ENCODE data around the gene SERBP1. TPM values are rescaled to one million over a fixed set of nuclear protein-coding genes. Genes with fewer than 3 reads are reported as not detected.

Gene SERBP1
- total RNA-seq, 1 donor from 2014 or later: 135 TPM

DNA sequence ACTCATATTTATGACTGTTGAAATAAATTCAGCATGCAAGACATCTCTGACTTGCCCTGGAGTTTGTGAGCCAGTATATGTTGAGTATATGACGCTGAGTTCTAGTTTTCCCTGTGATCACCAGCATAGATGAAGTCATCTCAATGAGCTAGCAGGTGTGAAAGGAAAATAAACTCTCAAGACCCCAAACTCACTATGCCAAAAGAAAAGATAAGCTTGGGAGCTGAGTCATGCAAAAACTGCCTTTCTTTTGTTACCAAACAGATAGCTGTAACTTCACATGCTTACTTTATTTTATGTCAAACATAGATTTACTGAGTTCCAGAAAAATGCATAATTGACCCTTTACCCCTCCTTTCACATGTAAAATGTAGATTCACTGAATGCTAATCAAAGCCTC is 52.9 kb downstream of the SERBP1 start:
- H3K27ac ChIP-seq: no peak overlapping the region
- H3K4me1 ChIP-seq: no peaks in the 10 kb centered on the region
- no peaks in the 10 kb centered on the region for H3K9me3 ChIP-seq
- TF ChIP-seq, protein P1, sequence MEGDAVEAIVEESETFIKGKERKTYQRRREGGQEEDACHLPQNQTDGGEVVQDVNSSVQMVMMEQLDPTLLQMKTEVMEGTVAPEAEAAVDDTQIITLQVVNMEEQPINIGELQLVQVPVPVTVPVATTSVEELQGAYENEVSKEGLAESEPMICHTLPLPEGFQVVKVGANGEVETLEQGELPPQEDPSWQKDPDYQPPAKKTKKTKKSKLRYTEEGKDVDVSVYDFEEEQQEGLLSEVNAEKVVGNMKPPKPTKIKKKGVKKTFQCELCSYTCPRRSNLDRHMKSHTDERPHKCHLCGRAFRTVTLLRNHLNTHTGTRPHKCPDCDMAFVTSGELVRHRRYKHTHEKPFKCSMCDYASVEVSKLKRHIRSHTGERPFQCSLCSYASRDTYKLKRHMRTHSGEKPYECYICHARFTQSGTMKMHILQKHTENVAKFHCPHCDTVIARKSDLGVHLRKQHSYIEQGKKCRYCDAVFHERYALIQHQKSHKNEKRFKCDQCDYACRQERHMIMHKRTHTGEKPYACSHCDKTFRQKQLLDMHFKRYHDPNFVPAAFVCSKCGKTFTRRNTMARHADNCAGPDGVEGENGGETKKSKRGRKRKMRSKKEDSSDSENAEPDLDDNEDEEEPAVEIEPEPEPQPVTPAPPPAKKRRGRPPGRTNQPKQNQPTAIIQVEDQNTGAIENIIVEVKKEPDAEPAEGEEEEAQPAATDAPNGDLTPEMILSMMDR (IDR thresholded peaks at IDR 0.05): no peak
- H3K4me3 ChIP-seq: no peak overlapping the region
- no peak for ATAC-seq
- no peaks in the 10 kb centered on the region for H3K36me3 ChIP-seq
- no peak for DNase-seq
- H3K27me3 ChIP-seq (ENCODE audit: low read depth): no peaks in the 10 kb centered on the region
- intact Hi-C loops (cut with DNase I): no loop called here

DNA sequence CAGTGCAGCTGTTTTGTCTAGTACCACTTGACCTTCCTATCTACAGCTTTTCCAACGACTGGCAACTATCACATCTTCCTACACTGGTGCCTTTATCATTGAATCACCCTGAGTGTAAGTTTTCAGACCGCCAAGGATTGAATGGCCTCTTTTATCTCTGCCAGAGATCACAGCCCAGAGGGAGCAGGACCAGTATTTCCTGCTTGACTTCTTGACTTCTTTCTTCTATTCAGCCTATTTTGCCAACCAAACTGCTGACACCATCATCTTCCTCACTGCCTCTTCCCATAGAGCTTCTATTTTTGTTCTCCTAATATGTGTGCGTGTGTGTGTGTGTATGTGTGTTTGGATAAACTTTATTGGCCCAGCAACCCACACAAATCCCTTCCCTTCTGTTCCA is 53.8 kb downstream of the SERBP1 start:
- Histone ChIP-seq H3K4me1 (no peaks in the 10 kb centered on the region), H3K27me3 (ENCODE audit: low read depth) (no peaks in the 10 kb centered on the region), H3K36me3 (no peaks in the 10 kb centered on the region), H3K9me3 (no peaks in the 10 kb centered on the region), H3K27ac (no peak overlapping the region), H3K4me3 (no peak overlapping the region)
- no peak for DNase-seq
- intact Hi-C loops (cut with DNase I): no loop called here
- ATAC-seq: no peak
- TF ChIP-seq, protein P1 (IDR thresholded peaks at IDR 0.05): no peak

DNA sequence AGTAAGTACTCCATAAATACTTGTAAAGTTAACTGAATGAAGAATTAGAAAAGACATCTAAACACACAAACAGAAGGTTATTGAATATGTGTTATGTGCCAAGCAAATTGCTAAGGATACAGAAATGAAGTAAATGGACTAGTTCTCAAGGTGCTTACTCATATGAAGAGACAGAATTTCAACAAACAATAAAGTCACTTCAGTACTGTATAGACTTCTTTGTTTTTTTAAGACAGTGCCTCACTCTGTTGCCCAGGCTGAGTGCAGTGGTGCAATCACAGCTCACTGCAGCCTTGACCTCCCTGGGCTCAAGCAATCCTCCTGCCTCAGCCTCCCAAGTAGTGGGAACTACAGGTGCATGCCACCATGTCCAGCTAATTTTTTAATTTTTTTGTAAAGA is 57.3 kb downstream of the SERBP1 start:
- Histone ChIP-seq H3K27me3 (ENCODE audit: low read depth) (no peaks in the 10 kb centered on the region), H3K4me1 (no peaks in the 10 kb centered on the region), H3K9me3 (no peaks in the 10 kb centered on the region), H3K36me3 (no peaks in the 10 kb centered on the region), H3K27ac (no peak overlapping the region), H3K4me3 (no peak overlapping the region)
- intact Hi-C loops (cut with DNase I): no loop called here
- TF ChIP-seq, protein P1 (IDR thresholded peaks at IDR 0.05): no peak
- ATAC-seq (no peak), DNase-seq (no peak)

DNA sequence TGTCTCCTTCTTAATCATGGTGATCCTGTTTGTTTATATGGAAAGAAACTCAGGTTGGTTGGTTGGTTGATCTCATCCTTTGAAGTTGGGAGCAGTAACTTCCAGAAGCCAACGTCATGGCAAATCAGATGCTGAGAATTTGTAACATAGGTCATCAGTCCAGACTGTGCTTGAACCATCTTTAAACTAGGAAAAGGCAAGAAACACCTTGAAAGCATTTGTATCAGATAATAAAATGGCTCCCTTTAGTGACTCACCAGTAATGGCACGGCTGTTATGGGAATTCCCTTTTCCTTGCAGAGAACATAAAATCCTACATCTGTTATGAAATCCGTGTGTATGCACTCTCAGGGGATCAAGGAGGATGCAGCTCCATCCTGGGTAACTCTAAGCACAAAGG is 58.1 kb downstream of the SERBP1 start:
- intact Hi-C loops (cut with DNase I): no loop called here
- DNase-seq: no peak
- H3K27ac ChIP-seq: no peak overlapping the region
- no peaks in the 10 kb centered on the region for H3K4me1 ChIP-seq
- TF ChIP-seq, protein P1 (IDR thresholded peaks at IDR 0.05): no peak
- H3K9me3 ChIP-seq: no peaks in the 10 kb centered on the region
- no peaks in the 10 kb centered on the region for H3K36me3 ChIP-seq
- no peaks in the 10 kb centered on the region for H3K27me3 ChIP-seq (ENCODE audit: low read depth)
- H3K4me3 ChIP-seq: no peak overlapping the region
- ATAC-seq: no peak

DNA sequence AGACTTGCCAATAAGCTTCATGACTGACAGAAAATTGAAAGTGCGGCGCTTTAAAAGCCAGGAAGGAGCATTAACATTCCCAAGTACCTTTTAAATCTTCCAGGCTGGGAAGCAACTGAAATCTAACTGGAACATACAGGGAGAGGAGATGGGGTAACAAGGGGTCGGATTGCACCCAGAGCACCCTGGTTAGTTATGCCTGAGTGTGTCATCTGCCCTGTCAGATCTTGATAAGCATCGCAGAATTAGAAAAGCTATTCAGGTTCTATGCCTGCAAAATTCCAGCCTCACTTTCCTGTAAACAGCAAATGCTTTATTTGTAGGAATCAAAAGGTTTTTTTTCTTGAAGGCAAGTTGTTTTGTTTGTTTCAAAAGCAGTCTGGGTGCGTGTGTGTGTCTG is 58.5 kb downstream of the SERBP1 start:
- Histone ChIP-seq H3K4me1 (no peaks in the 10 kb centered on the region), H3K4me3 (no peak overlapping the region), H3K27ac (no peak overlapping the region), H3K9me3 (no peaks in the 10 kb centered on the region), H3K27me3 (ENCODE audit: low read depth) (no peaks in the 10 kb centered on the region), H3K36me3 (no peaks in the 10 kb centered on the region)
- intact Hi-C loops (cut with DNase I): no loop called here
- ATAC-seq (no peak), DNase-seq (no peak)
- TF ChIP-seq, protein P1 (IDR thresholded peaks at IDR 0.05): no peak

DNA sequence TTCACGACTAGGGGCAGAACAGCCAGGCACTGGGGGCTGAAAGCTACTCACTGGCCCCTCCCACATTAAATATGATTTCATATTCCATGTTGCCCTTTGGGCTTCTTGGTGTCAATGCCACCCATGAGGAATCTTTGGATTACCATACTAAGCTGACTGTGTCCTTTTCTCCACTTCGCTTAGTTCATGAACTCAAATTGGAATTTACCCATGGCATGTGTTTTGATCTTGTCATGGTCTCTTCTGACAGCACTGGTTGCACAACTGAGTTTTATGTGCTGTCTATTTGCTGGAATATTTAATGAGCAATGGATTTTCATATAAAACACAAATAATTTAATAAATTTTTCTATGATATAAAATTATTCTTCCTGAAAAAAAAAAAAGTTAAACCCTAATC is 59.2 kb downstream of the SERBP1 start:
- H3K36me3 ChIP-seq: no peaks in the 10 kb centered on the region
- H3K4me3 ChIP-seq: no peak overlapping the region
- ATAC-seq (no peak), DNase-seq (no peak)
- intact Hi-C loops (cut with DNase I): no loop called here
- H3K4me1 ChIP-seq: no peaks in the 10 kb centered on the region
- TF ChIP-seq, protein P1 (IDR thresholded peaks at IDR 0.05): no peak
- no peaks in the 10 kb centered on the region for H3K27me3 ChIP-seq (ENCODE audit: low read depth)
- no peaks in the 10 kb centered on the region for H3K9me3 ChIP-seq
- H3K27ac ChIP-seq: no peak overlapping the region

All from lower lobe of right lung (tissue), 2 donors.